ENCODE measurements around the gene OPCML.

The OPCML gene

DNA sequence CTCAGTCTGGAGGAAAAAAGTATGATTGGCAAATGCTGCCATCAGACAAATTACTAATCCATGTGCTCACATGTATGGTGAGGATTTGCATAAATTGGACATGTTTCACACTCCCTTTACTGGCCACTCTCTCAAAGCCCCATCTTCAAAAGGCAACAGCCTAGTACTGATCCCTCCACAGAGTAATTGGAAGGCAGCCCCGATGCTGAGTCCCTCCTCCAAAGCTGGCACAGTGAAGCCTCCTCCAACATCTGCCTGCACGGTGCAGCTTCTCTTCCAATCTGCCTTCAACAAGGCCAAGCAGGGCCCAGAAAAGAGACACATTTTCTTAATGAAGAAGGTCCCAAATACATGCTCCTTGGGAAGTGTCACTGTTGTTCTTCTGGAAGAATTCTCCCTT, 350.6 kb downstream of the OPCML start:
- no peak for DNase-seq (ENCODE audit: low read depth)
- no peak overlapping the region for H3K4me3 ChIP-seq (replicated peaks; ENCODE audit: low read depth, low read length)
- TF ChIP-seq CTCF (IDR thresholded peaks at IDR 0.05; ENCODE audit: low read length, missing control alignments), result no peak

DNA sequence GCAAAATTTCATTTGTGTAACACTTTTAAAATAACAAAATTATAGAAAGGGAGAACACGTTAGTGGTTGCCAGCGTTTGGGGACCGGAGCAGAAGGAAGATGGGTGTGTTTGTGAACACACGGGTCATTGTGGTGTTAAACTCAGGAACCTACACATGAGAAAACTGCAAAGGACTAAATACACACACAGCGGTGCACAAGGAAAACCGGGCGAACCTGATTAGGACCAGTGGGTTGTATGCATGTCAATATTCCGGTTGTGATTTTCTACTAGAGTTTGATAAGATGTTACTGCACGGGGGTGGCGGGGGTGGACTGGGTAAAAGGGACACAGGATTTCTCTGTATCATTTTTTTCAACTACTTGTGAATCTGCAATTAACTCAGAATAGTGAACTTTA, 351.2 kb downstream of the OPCML start:
- H3K4me3 ChIP-seq (replicated peaks; ENCODE audit: low read depth, low read length), result no peak overlapping the region
- DNase-seq (ENCODE audit: low read depth), result no peak
- TF ChIP-seq CTCF (IDR thresholded peaks at IDR 0.05; ENCODE audit: low read length, missing control alignments), result no peak

DNA sequence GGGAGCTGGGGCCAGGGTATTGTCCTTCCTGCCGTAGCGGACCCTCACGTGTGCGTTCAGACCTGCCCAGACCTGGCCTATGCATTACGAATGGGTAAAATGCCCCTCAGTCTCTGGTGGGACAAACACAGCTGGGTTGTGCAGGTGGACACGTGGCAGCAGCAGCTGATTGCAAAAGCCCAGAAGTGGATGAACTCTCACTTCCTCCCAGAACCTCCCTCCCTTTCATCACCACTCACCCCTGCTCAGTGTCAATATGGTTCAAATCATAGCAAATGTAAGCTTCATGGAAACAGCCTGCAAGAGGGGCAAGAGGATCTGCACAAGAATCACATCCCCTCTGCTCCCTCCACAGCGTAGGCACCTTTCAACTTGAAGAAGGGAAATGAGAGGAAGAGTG, 352.1 kb downstream of the OPCML start:
- H3K4me3 ChIP-seq (replicated peaks; ENCODE audit: low read depth, low read length), result no peak overlapping the region
- no peak for DNase-seq (ENCODE audit: low read depth)
- no peak for TF ChIP-seq CTCF (IDR thresholded peaks at IDR 0.05; ENCODE audit: low read length, missing control alignments)

- TF ChIP-seq CTCF (IDR thresholded peaks at IDR 0.05; ENCODE audit: low read length, missing control alignments), result no peak
- no peak overlapping the region for H3K4me3 ChIP-seq (replicated peaks; ENCODE audit: low read depth, low read length)
- no peak for DNase-seq (ENCODE audit: low read depth)
Observed at GRCh38 chr11:133176748-133177147, 355.6 kb downstream of the OPCML start.

DNA sequence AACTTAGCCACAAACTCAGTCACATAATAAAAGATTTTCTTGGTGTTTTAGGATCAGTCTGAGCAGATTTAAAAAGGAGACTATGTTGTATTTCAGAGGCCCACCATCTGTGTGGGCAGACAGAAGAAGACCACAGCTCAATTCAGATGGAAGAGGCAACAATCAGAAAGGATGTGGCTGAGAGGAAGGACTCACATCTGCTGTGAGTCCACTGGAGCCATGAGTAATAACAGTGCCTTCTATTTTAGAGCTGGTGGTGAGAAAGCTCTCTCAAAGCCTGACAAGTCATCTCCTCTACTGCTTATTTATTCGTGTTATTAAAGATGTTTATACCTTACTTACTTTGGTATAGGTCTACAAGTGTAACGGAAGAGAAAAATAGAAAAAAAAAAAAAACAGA, 357.2 kb downstream of the OPCML start:
- TF ChIP-seq CTCF (IDR thresholded peaks at IDR 0.05; ENCODE audit: low read length, missing control alignments), result no peak
- DNase-seq (ENCODE audit: low read depth), result no peak
- no peak overlapping the region for H3K4me3 ChIP-seq (replicated peaks; ENCODE audit: low read depth, low read length)

GRCh38 chr11:133173810-133174412, 358.4 kb downstream of the OPCML start:
- no peak for DNase-seq (ENCODE audit: low read depth)
- TF ChIP-seq CTCF (IDR thresholded peaks at IDR 0.05; ENCODE audit: low read length, missing control alignments), result no peak
- H3K4me3 ChIP-seq (replicated peaks; ENCODE audit: low read depth, low read length), result no peak overlapping the region

GRCh38 chr11:133172349-133172748, 360.0 kb downstream of the OPCML start:
- H3K4me3 ChIP-seq (replicated peaks; ENCODE audit: low read depth, low read length), result no peak overlapping the region
- no peak for TF ChIP-seq CTCF (IDR thresholded peaks at IDR 0.05; ENCODE audit: low read length, missing control alignments)
- no peak for DNase-seq (ENCODE audit: low read depth)
